Uterus (tissue), 4 donors: Measurements from ENCODE around the gene TBX2. TPM values are rescaled to one million over a fixed set of nuclear protein-coding genes. Genes with fewer than 3 reads are reported as not detected.

ENCODE experiments used
- DNase-seq, 2 donors: peaks; one replicate each; pipeline ENCODE4 v3.0.0-alpha.2; 2019 to 2020
- H3K27ac ChIP-seq, 2 donors: fragments of 200-600 bp; sonication (generic); 1 replicate in 1 of 2; 2 replicates in 1 of 2; pipeline ENCODE4 v1.5.1; 2016 to 2018
- H3K27me3 ChIP-seq, 2 donors: fragments of 200-600 bp; sonication (generic); one replicate each; pipeline ENCODE4 v1.5.1; 2018 to 2019; ENCODE audit warnings: control low read depth in 1 of 2
- H3K36me3 ChIP-seq, 2 donors: fragments of 200-600 bp; sonication (generic); one replicate each; pipeline ENCODE4 v1.5.1; 2019; ENCODE audit warnings: control low read depth in 1 of 2
- H3K4me1 ChIP-seq, 2 donors: fragments of 200-600 bp; sonication (generic); one replicate each; pipeline ENCODE4 v1.5.1; 2018 to 2019; ENCODE audit warnings: control low read depth in 1 of 2
- H3K4me3 ChIP-seq, 2 donors: fragments of 200-600 bp; sonication (generic); 1 replicate in 1 of 2; 2 replicates in 1 of 2; pipeline ENCODE4 v1.5.1; 2018 to 2019; ENCODE audit warnings: mild to moderate bottlenecking in 1 of 2
- H3K9me3 ChIP-seq, 2 donors: fragments of 200-600 bp; sonication (generic); one replicate each; pipeline ENCODE4 v1.5.1; 2019; ENCODE audit warnings: control low read depth in 1 of 2
- POLR2A ChIP-seq, 2 donors: fragments of 450-650 bp; IDR thresholded peaks; one replicate each; pipeline ENCODE4 v1.6.1; 2016; ENCODE audit warnings: antibody characterized with exemption in 2 of 2, mild to moderate bottlenecking in 1 of 2, moderate library complexity in 1 of 2
- intact Hi-C: fragments of 100-400 bp; cut with DNase I; formaldehyde crosslinking; loops from one replicate; pipeline ENCODE4 v1.15.1; 2023; ENCODE audit warnings: low total_unique reads
- total RNA-seq, 4 donors: library from RNA; depleted of rRNA in 3 of 4; stranded (reverse); fragments of >200 nt in 3 of 4; gene quantifications; one replicate each; pipeline versions ENCODE4 v1.1.0 to v1.2.4, GENCODE V29; 2014 to 2023
- TF ChIP-seq, protein P1 (sequence below), 4 experiments: fragments of 200-600 bp in 2 of 4; fragments of 450-650 bp in 2 of 4; sonication (generic) in 2 of 4; IDR thresholded peaks; one replicate each; pipeline ENCODE4 v1.5.1; 2016 to 2019; ENCODE audit warnings: antibody characterized with exemption in 4 of 4, mild to moderate bottlenecking in 2 of 4, moderate library complexity in 1 of 4
- donor health status: DM: yes; HTN: yes; CAD: no.

Gene TBX2
- 10 to 100 TPM in 3 of 4 donors, under 1 TPM in 1; 0.29 to 40.5 (median 27.4) TPM for total RNA-seq

DNA sequence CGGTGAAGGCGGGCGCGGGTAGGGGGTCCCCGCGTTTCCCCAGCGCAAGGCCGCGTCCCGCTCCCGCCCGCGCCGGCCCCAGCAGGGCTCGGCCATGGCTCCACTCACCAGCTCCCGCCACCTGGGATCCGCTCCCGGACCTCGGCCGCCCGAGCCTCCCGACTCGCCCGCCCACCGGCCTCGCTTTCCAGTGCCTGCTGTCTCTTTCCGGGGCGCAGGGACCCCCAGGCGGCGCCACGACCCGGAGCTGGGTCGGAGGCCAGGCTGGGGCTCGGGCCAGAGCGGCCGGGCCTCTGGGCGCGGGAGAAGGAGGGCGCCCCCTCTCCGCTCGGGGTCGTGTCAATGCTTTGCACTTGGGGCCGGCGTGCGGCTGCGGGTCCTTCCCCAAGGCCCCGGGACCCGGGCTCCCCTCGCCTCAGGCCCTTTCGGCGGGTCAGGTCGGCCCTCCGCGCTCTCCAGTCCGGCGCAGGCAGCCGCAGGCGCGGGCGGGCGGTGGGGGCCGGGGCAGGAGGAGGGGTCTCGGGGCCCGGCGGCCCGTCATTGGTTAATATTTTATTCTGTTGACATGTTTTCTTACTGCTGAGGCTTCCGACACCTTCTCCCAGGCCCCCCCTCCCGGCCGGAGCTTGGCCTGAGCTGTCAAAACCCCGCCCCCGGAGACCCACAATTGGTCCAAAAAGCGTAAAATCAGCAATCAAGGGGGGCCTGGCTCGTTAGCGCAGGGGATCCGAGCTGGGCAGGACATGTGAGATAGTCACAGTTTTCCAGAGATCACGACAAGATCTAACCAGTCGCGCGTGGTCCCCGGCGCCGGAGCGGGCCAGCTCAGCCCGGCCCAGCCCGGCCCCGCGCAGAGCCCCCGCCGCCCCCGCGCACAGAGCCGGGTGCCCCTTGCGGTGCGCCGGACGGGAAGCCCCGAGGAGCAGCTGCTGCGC lies at the start of gene TBX2:
Gene TBX2, plus strand, starts transcription at position 713 of the 935 bp plus-strand sequence. CDS start 334 bp downstream, outside the sequence.
- H3K4me3 ChIP-seq, result peak within 1 kb of the TSS; percentile 41 to 45
- DNase-seq, result peak; percentile 84 to 87
- H3K27ac ChIP-seq, result peak within 1 kb of the TSS; percentile 83 to 91
- H3K4me1 ChIP-seq, result peaks cover 0 to 7% of the 10 kb centered on the region in 2 donors
- peaks cover 0 to 17% of the 10 kb centered on the region in 2 donors for H3K27me3 ChIP-seq
- peak in 1 of 2 donors; percentile 39 for TF ChIP-seq POLR2A (IDR thresholded peaks at IDR 0.05)
- TF ChIP-seq, protein P1, sequence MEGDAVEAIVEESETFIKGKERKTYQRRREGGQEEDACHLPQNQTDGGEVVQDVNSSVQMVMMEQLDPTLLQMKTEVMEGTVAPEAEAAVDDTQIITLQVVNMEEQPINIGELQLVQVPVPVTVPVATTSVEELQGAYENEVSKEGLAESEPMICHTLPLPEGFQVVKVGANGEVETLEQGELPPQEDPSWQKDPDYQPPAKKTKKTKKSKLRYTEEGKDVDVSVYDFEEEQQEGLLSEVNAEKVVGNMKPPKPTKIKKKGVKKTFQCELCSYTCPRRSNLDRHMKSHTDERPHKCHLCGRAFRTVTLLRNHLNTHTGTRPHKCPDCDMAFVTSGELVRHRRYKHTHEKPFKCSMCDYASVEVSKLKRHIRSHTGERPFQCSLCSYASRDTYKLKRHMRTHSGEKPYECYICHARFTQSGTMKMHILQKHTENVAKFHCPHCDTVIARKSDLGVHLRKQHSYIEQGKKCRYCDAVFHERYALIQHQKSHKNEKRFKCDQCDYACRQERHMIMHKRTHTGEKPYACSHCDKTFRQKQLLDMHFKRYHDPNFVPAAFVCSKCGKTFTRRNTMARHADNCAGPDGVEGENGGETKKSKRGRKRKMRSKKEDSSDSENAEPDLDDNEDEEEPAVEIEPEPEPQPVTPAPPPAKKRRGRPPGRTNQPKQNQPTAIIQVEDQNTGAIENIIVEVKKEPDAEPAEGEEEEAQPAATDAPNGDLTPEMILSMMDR (IDR thresholded peaks at IDR 0.05), result no peak
- no peaks in the 10 kb centered on the region for H3K9me3 ChIP-seq
- intact Hi-C loops, result loop anchor here (10.0 kb wide), 1 partner anchor 395 kb away; no protein-coding TSS in a partner anchor
- no peaks in the 10 kb centered on the region for H3K36me3 ChIP-seq

DNA sequence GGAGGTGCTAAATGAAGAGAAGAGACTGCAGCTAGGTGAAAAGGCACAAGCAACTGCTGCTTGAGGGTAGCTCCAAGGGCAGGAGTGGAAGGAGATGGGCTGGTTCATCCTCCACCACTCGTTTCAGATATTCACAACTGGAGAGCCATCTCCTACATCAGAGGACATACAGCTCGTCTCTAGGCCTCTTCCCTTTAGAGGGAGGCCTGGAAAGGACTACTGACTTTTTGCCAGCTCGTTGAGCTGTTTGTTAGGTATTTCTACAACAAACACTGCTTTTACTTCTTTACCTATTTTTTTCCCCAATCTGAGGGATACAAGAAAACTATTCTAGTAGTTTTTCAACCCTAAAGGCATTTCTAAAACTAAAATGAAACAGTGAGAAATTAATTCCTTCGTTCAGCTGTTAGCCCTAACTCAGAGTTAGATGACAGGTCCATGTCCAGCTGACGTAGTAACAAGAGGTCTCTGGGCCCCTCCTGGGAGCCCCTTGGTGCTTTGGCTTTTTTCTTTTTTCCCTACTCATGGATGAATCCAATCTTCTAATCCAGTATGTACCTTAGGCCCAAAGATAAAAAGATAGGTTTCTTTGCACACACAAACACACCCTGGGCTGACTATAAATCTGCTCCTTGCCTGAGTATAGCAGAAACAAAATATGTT lies 47.8 kb upstream of the TBX2 start:
- intact Hi-C loops, result no loop called here
- TF ChIP-seq, protein P1 (IDR thresholded peaks at IDR 0.05), result peak in 1 of 4 experiments; percentile 4
- no peak for TF ChIP-seq POLR2A (IDR thresholded peaks at IDR 0.05)
- Histone ChIP-seq H3K27me3 (no peaks in the 10 kb centered on the region), H3K4me3 (no peak overlapping the region), H3K9me3 (no peaks in the 10 kb centered on the region), H3K4me1 (no peaks in the 10 kb centered on the region), H3K27ac (peak overlapping the region; percentile 9 to 47), H3K36me3 (no peaks in the 10 kb centered on the region)
- DNase-seq, result no peak

DNA sequence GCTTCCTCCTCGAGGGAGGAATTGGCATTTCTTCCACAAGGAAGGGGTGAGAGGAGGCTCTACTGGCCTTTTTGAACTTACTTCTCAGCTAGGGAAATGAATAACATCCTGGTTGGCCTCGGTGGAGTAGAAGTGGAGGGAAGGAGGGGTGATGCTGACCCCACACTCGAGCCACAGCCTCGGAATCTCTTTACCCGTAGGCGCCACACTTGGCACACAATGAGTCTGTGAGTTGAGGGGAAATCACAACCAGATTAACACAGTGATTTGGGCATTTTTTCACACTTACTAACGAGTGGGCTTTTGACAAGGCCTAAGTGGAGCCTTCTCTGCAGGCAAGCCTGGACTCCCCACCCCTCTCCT lies 47.3 kb upstream of the TBX2 start:
- peak overlapping the region; percentile 9 to 47 for H3K27ac ChIP-seq
- no peaks in the 10 kb centered on the region for H3K27me3 ChIP-seq
- no peak for DNase-seq
- intact Hi-C loops, result no loop called here
- H3K9me3 ChIP-seq, result no peaks in the 10 kb centered on the region
- H3K4me3 ChIP-seq, result no peak overlapping the region
- no peaks in the 10 kb centered on the region for H3K36me3 ChIP-seq
- TF ChIP-seq, protein P1 (IDR thresholded peaks at IDR 0.05), result no peak
- TF ChIP-seq POLR2A (IDR thresholded peaks at IDR 0.05), result no peak
- H3K4me1 ChIP-seq, result no peaks in the 10 kb centered on the region

DNA sequence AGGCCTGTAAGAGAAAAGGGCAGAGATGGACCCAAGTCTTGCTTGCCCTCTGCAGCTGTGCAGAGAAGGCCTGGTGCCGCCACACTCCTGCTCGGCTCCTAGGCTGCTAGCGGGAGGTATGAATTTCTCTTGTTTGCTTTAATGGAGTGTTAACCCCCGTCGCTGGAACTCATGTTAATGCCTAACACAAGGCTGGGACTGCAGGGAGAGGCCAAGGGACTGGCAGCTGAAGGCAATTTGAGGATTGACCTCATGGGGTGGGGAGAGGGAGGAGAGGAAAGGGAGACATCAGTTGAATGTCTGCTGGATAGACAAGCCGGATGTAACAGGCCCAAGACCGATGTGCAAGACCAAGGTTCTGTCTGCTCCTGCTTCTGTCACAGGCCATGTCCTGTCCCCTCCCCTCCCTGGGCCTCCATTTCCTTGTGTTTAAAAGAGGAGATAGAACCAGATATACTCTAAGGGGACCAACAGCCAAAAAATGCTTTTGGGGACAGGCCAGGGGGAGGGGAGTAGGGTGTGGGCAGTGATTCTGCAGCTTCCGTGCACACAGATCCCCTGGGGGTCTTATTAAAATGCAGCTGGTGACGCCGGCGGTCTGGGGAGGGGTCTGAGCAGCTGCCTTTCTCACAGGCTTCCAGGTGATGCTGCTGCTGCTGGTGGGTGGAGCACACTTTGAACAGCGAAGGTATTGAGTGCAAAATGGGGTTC lies 46.7 kb upstream of the TBX2 start:
- Histone ChIP-seq H3K36me3 (no peaks in the 10 kb centered on the region), H3K27ac (peak overlapping the region in 1 of 2 donors; percentile 9), H3K9me3 (no peaks in the 10 kb centered on the region), H3K4me3 (no peak overlapping the region), H3K4me1 (no peaks in the 10 kb centered on the region), H3K27me3 (no peaks in the 10 kb centered on the region)
- DNase-seq, result no peak
- intact Hi-C loops, result no loop called here
- no peak for TF ChIP-seq POLR2A (IDR thresholded peaks at IDR 0.05)
- TF ChIP-seq, protein P1 (IDR thresholded peaks at IDR 0.05), result no peak
